ENCODE results near the gene DMD.
A peak's percentile ranks its signal among the peaks of the same experiment; 100 is the strongest.

Gene DMD

DNA sequence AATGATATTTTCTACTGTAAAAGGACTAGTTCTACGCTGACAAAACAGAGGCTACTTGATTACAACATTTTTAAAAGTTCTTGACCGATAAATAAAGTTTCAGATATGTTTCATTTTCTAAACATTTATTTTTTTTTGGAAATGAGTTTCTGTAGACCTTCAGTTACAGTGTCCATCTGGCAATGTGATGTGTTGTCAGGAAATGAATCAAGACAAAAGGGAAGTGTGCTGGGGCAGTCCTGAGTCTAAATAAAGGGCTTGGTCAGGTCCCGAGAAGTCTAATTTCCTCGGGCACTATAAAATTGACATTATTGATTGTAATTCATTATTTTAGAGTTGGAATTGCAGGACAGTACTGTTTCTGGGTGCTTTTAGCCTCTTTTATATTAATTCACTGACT lies 2082.5 kb downstream of the DMD start:
- DNase-seq (ENCODE audit: low read depth, low spot score), result no peak

DNA sequence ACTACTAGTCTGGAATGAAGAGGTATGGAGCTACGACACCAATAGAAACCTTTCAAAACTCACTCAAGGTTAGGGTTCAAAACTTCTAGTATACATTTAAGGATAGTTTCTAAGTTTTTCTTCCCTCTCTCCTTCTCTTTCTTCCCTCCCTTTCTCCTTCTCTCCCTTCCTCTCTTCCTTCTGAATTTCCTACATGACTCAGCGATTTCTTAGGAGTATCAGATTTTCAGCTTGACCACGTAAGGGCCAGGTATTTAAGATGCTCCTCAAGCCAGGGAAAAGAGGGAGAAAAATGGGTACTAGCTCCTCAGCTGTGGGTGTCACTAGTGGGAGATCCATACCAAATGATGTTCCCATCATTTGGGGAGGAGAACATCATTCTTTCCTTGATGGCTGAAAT lies 2083.6 kb downstream of the DMD start:
- no peak for DNase-seq (ENCODE audit: low read depth, low spot score)

DNA sequence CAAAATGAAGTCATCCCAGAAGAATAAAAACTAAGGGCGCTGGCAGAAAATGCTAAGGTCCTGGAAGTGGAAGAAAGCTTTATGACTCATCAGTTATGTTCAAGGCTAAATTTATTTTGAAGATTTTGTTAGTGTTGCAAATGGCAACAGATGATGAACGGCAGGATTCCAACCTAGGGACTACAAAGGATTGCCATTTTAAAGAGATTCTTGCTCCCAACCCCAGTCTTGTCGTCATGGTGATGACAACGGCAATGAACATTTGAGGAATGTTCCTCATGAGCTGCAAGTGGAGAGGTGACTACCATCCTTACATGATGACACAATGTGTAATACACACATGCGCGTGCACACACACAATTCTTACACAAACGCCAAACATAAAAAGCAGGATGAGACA lies 2085.1 kb downstream of the DMD start:
- DNase-seq (ENCODE audit: low read depth, low spot score), result peak; percentile 74

DNA sequence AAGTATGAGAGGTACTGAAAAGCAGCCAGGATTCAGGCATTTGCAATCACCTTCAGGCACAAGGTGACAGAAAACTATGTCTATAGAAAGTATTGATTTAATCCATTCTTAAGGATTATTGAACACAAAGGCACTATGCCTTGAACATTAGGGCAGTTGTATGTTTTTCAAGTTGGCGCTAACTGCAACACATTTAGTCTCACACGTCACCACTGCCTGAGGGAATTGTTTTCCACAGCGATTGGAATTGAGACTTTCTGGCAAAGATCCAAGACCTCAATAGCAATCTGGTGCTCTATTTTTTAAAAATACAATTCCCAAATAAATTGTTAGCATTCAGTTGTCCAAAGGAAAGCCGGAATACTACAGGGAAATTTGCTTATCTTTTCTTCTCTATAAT lies 2086.8 kb downstream of the DMD start:
- peak; percentile 7 for DNase-seq (ENCODE audit: low read depth, low spot score)

DNA sequence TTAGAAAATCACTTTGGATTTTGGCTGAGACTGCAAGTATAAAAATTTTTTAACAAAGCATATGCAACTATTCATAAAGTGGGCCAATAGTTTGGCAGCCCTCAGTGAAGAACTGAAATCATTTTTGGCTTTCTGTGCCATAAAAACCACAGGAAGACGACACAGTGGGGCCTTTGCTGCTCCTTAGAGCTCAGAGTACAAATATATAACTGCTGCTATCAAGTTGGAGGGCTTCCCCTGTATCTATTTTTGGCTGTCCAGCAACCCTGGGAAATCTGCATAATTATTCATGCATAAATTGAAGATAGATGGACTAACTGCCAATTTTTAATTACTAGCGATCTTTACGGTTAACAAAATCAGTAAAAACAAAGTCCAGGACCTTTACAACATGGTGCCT lies 2088.0 kb downstream of the DMD start:
- no peak for DNase-seq (ENCODE audit: low read depth, low spot score)

DNA sequence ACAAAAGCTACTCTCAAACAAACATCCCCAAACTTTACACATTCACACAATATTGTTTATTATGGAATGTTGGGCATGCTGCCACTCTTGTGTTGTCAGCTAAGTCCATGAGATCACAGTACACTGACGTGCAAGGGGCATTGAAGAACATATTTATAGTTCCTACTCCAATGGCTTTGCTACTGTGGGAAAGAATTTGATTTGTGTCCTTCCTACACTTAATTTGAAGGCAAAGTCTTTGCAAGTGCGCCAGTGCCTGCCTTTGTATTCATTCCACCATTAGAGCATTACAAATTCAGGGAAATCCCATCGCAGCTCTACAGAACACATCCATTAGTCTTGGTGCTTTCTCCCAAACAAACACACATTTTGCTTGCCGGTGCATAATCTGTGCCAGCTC lies 2094.1 kb downstream of the DMD start:
- peak; percentile 24 for DNase-seq (ENCODE audit: low read depth, low spot score)

DNA sequence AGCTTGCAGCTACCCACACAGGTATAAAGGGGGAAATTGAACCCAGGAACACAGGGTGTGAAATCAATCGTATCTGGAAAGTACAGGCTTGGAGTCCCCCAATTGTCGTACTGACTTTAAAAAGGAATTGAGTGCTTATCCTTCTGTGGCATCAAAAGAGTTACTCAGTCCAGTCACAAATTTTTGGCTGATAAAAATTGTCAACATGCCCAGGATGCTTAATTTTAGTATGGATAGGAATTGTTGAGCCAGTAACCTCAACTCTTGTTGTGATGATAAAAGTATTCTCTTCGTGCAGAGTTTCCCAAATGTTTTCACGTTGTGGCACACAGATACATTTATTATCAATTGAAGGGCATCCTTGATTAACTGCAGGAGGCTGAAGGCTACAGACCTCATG lies 2096.0 kb downstream of the DMD start:
- no peak for DNase-seq (ENCODE audit: low read depth, low spot score)

DNA sequence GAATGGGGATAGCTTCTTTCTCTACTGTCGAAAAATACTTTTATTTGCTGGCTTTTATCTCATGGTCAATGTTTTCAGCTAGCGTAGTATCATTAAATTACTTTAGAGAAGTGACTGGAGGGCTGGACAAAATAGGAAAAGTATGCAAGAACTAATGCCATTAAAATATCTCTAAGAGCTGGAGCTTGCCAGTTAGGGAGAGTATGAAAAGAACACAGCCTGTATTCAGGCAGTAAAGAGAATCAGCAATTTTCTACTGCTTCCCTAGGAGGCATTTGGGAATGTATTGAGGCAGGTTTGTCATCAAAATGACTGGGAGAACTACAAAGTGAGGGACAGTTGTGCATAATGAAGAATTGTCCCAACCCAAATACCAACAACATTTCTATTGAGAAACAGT lies 2096.5 kb downstream of the DMD start:
- DNase-seq (ENCODE audit: low read depth, low spot score), result no peak

DNA sequence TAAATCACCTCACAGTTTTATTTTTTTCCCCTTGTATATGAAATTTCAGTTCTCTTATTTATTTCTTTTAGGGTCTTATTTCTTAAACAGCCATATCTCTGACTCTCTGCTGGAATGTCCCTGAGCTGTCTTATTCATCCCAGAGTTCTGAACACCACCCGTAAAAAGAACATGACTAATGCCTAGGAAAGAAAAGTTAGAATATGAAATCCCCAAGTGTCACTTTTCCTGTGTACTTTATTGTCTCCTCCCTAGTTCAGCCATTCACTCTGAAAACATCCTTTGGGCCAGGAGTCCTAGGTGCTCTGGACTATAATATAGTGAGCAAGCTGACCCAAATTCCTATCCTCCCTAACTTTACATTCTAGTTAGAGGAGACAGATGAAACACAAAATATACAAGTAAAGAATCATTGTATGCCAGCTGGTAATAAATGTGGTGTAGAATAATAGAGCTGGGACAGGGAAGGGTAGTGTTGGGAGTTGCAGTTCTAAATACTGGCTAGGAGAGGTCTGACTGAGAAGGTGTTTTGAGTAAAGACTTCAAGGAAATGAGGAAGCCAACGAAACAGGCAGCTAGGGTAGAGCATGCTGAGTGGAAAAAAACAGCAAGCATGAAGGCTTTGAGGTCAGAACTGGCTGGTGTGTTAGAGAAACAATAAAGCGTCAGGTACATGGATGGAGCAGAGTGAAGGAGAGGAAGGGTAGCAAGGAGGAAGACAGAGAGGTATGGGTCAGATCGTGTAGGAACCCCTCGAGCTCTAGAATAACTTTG lies 2098.9 kb downstream of the DMD start:
- DNase-seq (ENCODE audit: low read depth, low spot score), result no peak

DNA sequence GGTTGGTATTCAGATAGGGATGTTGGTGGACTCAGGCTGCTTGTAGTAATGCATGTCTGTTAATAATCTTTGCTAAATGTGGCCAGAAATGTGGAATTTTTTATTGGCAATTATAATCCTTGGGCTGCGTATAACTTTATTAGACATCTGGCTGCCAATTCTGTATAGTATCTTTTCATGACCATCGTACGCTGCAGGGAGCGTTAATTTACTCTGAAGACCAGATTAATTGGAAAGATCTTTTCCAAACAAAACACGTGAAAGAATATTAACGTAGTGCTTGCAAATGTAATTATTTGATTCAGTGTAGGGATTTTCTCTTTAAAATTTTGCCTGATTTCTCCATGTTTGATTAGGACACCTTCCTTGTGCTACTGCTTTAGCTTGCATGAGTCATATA lies 2100.7 kb downstream of the DMD start:
- no peak for DNase-seq (ENCODE audit: low read depth, low spot score)

DNA sequence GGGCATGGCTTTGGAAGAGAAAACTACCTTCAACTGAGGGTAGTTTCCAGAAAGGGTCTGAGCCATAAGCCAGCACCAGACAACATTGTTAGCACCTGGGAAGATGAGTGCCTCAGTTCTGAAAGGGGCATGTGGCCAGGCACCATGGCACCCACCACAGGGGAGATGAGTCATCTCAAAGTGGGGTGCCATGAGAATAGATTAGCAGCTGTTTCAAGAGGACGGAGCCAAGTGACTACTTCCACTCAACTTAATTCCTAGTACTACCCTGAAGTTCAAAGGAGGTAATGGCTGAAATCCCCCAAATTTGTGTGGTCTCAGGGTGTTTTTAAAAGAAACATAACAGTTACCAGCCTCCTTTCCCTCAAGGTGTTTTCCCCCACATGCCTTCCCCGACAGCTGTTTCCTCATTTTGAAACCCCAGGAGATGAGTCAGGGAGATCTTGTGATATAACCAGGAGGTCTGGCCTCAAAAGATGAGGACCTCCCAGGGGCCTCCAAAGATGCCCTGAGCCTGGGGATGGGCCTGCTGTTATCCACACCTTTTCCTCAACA lies 2111.7 kb downstream of the DMD start:
- DNase-seq (ENCODE audit: low read depth, low spot score), result no peak

DNA sequence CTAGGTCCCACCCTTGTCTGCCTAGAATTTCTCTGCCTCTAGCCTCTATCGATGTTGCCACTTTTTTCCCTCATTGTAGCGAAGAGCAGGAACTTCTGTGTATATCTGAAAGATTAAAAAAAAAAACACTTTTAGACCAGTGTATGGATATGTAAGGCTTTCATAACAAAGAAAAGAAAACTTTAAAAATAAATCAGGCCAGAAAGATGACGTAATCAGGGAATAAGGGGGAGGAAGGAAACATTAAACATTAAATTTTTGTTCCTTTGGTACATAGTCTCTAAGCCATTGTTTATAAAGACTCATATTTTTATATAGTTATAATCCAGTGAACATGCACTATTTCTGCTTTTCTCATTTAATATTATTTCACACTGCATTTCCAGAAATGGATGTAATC lies 2113.3 kb downstream of the DMD start:
- DNase-seq (ENCODE audit: low read depth, low spot score), result no peak

DNA sequence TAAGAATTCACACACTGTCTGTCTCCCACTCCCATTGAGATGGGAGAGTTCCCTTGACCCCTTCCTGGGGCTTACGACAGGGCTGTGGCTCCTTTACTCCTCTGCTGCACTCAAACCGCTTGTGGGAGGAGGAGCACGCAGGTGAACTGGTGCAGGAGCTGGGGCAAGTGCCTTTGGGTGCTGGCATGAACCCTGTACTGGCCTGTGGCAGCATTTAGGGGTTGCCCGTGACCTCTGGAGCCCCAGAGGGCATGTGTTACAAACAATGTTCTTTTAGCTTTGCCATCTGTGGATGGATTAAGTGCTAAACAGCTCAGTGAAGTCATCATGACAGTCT lies 2117.7 kb downstream of the DMD start:
- no peak for DNase-seq (ENCODE audit: low read depth, low spot score)

DNA sequence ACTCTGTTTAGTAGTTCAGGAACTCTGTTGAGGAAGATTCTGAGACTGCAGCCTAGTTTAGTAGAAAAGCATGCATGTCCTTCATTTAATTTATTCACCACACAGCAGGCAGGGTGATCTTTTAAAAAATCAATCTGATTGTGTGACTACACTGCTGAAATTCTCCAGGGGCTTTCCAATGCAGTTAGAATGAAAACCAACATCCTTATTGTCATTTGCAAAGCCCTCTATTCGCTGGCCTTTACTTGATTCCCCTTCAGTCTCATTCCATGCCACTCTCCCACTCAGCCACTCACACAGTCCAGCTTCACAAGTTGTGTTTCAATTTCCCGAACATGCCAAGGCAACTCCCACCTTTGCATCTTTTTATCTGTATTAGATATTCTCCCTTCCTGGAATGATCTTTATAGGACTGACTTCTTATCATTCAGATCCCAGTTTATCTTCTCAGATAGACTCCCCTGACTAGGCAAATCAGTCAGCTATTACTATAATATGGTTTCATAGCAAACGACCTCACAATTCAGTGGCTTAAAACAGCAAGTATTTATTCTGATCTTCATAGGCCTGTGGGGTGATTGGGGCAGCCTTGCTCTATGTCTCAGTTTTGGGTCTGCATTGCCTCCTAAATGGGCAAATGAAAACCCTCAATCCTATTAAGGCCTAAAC lies 2118.2 kb downstream of the DMD start:
- DNase-seq (ENCODE audit: low read depth, low spot score), result peak; percentile 4

DNA sequence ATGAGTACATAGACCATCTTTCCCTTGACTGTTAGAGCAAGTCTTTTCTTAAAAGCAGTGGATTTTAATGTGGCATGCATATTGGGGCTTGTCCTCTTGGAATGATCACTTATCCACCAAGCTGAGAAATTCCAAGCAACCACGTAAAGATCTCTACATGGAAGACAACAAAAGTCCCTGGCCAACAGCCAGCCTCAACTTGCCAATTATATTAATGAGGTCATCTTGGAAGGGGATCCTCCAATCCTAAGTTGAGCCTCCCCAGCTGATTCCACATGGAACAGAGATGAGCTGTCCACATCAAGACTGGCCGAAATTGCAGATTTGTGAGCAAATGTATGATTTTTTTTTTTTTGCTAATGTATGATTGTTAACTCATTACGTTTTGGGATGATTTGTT lies 2118.9 kb downstream of the DMD start:
- DNase-seq (ENCODE audit: low read depth, low spot score), result peak; percentile 31

DNA sequence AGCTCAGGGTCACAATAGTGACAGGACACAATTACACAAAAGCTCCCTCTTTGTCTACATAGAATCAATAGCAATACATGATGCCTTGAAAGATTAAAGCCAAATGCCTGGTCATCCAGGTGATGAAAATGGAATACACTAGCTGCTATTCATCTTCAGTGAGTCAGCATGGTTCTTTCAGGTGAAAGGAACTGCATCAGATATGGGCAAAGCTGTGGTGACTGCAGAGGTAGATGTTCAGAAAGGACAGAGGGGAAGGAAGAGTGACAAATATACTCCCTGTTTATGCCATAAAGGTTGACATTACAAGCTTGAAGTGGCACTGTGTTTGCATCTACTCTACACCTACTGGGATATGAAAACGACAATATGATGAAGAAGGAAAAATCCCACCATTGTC lies 2119.5 kb downstream of the DMD start:
- DNase-seq (ENCODE audit: low read depth, low spot score), result no peak

DNA sequence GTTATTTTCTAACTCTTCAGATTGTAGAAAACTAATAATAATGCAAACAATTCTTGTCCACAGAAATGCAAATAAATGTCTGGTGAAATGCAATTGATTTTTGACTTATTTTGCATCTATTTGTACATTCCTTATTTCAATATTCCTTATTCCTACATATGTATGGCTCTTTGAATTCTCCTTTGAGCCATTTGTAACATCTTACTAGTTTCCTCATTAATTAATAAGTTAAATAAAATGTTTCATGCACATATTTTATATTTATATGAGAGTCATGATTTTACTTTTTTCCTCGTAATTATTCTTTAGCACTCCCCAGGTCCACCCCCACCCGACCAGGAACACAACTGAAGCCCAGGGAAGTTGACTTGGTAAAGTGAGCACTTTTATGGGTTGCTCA lies 2136.8 kb downstream of the DMD start:
- DNase-seq (ENCODE audit: low read depth, low spot score), result no peak

DNA sequence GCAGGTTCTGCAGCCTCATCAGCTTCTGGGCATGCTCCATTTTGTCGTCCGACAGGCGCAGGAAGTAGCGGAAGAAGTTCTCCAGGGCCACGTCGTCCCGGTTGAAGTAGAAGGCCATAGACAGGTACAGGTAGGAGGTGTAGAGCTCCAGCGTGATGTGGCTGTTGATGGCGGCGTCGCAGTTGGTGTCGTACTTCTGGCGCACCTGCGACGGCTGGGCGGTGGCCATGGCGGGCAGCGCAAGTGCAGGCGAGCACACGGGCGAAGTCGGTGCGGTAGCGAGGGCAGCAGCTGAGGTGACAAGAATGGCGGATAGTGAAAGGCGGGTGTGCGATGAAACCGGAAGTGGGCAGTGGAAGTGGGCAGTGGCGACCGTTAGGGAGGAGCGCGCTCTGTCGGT lies 2139.6 kb downstream of the DMD start, which contains the start of gene FTHL17:
Gene FTHL17 (minus strand): TSS at position 317 of the 400 bp plus-strand sequence. CDS start 88 bp downstream, at position 229.
- DNase-seq (ENCODE audit: low read depth, low spot score), result no peak

DNA sequence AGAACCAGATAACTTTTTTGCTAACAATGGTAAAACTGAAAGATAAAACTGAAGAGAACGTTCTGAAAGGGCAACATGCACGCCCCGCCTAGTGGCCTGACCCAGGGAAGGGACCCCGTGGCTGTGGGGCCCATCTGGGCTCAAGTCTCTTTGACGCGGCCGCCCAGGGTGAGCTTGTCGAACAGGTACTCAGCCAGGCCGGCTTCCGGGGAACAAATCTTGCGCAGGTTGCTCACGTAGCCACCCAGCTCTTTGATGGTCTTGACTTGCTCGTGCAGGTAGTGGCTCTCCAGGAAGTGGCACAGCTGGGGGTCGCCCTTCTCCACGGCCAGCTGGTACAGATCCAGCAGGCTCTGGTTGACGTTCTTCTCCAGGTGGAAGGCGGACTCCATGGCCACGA lies 2140.1 kb downstream of the DMD start:
- DNase-seq (ENCODE audit: low read depth, low spot score), result no peak

DNA sequence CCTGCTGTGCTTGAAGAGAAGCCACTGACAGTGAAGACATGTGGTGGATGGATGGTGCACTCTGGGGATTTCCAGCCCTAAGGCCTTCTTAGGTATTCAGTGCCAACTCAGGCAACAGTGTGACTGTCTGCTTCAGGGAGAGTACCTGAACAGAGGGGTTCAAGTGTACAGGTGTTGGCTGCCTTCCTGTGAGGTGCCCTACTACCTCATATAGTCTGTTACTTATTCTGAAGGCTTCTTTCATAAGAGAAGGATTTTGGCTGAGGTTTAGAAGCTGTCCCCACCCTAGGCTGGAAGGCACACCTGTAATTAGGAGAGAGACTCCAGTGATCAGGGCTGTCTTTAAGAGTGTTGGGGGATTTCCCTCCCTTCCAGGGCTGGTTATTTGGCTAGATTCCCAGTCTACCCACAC lies 2141.3 kb downstream of the DMD start:
- peak; percentile 4 for DNase-seq (ENCODE audit: low read depth, low spot score)
